ENCODE results near the gene KCNH6.

KCNH6 gene

GRCh38 chr17:63555500-63556156, 32.5 kb downstream of the KCNH6 start:
- no peak for DNase-seq (ENCODE audit: low read depth in 2 of 2)

DNA sequence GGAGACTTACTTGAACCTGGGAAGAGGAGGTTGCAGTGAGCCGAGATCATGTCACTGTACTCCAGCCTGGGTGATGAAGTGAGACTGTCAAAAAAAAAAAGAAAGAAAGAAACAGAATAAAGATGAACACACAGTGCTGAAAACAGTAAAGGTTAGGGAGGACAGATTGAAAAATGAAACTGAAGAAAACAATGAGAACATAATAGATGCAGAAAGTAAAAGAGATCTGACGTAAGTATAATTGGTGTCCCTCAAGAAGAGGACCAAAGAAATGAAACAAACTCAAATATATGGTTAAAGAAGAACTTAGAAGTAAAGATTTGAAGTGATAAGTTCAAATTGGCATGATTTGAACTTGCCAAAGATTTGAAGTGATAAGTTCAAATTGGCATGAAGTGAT, 34.3 kb downstream of the KCNH6 start:
- no peak for DNase-seq (ENCODE audit: low read depth in 2 of 2)

DNA sequence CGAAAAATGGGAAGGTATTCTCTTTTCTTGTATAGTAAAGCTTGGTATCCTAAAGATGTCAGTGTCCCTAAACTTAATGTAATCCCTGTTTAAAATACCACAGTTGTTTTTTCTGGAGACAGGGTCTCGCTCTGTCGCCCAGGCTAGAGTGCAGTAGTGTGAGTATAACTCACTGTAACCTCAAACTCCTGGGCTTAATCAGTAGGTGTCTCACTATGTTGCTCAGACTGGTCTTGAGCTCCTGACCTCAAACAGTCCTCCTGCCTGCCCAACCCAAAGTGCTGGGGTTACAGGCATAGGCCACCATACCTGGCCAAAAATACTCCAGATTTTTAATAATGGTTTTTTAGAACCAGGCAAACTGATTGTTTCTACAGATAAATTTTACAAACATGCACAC, 35.3 kb downstream of the KCNH6 start:
- DNase-seq (ENCODE audit: low read depth in 2 of 2) = no peak

DNA sequence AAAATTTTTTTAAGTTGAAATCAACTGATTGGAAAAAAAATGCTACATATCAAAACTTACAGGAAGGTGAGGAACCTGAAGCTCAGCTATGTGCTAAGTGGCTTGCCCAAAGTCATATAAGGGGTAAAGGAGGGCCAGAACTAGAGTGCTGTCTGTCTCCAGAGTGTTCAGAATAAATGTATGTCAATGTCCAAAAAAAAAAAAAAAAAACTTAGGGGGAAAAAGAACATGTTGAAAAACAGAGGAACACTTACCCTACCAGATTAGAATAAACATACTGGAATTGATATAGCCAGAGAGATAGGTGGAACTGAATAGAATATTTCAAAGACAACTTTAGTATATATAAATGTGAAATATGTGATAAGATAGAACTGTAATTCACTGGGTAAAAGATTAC, 38.7 kb downstream of the KCNH6 start:
- no peak for DNase-seq (ENCODE audit: low read depth in 2 of 2)

GRCh38 chr17:63563339-63563738, 40.2 kb downstream of the KCNH6 start:
- DNase-seq (ENCODE audit: low read depth in 2 of 2) = no peak

- DNase-seq (ENCODE audit: low read depth in 2 of 2) = no peak
Measured at GRCh38 chr17:63564562-63564961, 41.4 kb downstream of the KCNH6 start.

- no peak for DNase-seq (ENCODE audit: low read depth in 2 of 2)
Measured at GRCh38 chr17:63567229-63567628, 44.1 kb downstream of the KCNH6 start.

GRCh38 chr17:63568563-63568962, 45.4 kb downstream of the KCNH6 start:
- DNase-seq (ENCODE audit: low read depth in 2 of 2) = no peak

DNA sequence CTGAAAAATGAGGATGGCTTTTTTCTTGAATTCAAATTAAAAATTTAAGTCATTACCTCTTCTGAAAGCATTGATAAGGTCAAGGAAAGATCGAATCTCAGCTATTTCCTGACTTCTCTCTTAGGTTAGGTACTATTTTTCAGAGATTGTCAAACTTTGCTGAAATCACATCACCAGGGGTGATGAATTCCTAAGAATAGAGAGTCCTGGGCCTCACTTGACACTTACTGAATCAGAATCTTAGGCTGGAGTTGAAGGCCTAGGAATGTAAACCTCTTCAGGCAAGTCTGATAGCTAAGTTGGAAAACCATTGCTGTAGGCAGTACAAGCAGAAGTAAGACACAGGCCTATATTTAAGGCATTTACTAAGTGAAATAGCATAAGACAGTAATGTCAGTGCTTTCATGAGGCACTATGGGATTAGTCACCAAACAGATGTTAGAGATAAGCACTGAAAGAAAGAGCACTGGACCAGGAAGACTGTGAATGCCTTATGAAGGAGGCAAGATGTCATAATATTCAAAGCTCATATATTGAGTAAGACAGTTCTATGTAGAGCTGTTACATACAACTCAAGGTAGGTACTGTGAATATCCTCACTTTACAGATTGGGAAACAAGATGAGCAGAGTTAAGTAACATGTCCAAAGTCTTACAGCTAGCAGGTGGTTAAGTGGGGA, 48.6 kb downstream of the KCNH6 start:
- DNase-seq (ENCODE audit: low read depth in 2 of 2) = no peak

DNA sequence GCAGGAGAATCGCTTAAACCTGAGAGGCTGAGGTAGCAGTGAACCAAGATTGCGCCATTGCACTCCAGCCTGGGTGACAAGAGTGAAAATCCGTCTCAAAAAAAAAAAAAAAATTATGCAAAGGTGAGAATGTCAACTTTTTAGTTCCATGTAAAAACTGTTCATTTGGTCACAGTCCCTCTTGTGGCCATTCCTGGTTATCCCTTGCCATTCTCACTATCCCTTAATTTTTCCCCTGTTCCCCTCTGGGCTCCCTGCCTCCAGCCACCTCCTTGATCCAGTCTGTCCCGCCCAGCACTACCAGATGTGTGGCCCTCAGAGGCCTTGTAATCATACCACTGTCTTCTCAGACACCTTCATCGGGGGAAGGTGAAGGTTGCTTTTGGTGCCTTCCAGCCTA, 50.5 kb downstream of the KCNH6 start:
- DNase-seq (ENCODE audit: low read depth in 2 of 2) = no peak

DNA sequence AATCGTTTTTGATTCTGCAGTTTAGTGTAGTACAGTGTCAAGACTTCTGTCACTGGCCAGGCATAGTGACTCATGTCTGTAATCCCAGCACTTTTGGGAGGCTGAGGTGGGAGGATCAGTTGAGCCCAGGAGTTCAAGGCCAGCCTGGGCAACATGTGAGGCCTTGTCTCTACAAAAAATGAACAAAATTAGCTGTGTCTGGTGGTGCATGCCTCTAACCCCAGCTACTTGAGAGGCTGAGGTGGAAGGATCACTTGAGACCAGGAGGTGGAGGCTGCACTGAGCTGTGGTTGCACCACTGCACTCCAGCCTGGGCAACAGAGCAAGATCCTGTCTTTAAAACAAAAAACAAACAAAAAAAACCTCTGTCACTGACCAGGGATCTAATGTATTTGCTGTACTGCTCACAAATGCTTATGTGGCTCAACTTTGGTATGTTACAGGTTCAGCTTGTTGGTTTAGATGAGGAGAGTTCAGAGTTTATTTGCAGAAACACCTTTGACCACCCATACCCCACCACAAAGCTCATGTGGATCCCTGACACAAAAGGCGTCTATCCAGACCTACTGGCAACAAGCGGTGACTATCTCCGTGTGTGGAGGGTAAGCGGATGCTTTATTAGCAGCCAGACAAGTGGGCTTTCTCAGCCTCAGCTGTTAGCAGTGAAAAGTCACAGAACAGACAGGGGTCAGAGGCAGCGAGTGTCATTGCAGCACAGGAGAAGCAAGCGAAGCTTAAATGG, 55.0 kb downstream of the KCNH6 start:
- no peak for DNase-seq (ENCODE audit: low read depth in 2 of 2)

- no peak for DNase-seq (ENCODE audit: low read depth in 2 of 2)
Measured at GRCh38 chr17:63578769-63579111, 55.6 kb downstream of the KCNH6 start.

DNA sequence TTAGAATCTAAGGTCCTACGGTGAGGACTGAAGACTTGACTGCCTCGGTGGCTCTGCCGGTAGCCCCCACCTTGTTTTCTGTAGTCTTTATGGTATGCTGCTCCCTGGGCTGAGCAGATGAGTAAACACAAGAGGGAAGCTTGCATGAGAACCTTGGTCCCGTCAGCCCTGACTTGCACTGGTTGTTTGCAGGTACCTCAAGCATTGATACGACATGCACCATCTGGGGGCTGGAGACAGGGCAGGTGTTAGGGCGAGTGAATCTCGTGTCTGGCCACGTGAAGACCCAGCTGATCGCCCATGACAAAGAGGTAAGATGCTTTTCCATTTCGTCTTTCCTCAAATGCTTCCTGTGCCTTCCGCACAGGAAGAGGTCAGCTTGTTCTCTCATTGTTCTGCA, 56.5 kb downstream of the KCNH6 start:
- DNase-seq (ENCODE audit: low read depth in 2 of 2) = no peak

DNA sequence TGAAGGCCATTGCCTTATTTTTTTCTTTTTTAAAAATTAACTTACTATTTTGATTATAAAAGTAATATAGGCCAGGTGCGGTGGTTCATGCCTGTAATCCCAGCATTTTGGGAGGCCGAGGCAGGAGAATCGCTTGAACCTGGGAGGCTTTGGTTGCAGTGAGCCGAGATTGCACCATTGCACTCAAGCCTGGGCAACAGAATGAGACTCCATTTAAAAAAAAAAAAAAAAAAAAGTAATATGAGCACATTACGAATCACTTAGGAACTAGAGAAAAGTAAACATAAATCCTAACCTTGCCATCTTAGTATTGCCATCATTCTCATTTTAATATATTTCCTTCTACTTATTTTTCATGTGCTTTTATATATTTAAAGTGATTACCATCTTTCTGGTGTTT, 64.6 kb downstream of the KCNH6 start:
- no peak for DNase-seq (ENCODE audit: low read depth in 2 of 2)

- DNase-seq (ENCODE audit: low read depth in 2 of 2) = no peak
Measured at GRCh38 chr17:63588797-63589196, 65.6 kb downstream of the KCNH6 start.

DNA sequence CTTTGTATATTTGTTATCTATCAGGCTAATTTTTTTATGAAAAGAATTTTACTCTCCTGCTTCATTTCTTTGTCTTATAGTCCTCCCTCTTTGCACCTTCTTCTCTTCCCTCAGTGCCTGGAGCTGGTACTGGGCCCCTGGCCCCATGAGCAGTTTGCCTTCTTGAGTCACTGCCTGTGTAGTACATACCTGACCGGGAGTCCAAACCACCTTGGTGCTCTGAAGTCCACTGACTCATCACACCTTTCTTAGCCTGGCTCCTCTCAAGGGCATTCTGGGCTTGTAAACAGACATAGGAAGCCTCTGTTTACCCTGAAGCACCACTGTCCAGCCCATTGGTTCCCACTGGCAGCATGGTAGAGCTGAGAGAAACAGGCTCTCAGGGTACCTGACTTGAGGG, 66.5 kb downstream of the KCNH6 start:
- no peak for DNase-seq (ENCODE audit: low read depth in 2 of 2)

DNA sequence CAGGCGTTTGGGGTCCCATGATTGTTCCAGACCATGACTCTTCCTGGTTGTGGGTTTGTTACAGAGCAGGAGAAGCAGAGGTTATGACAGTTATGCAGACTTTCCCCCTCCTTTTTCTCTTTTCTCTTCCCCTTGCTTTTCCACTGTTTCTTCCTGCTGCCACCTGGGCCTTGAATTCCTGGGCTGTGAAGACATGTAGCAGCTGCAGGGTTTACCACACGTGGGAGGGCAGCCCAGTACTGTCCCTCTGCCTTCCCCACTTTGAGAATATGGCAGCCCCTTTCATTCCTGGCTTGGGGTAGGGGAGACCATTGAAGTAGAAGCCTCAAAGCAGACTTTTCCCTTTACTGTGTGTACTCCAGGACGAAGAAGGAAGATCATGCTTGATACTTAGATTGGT, 69.6 kb downstream of the KCNH6 start:
- no peak for DNase-seq (ENCODE audit: low read depth in 2 of 2)

DNA sequence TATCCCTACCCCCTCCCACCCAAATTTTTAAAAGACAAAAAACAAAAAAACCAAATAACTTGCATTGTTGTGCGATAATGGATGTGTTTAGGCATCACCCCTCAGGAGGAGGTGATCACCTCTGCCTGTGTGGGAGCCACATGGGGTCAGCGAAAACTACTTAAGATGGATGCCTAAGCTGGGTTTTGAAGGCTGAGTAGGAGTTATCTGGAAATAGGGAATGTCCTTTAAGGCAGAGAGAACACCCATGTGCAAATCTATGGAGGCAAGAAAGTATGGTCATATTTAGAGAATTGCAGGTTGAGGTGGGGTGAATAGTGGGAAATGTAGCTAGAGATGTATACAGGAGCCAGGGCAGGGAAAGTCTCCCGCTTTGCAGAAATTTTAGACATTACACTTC, 72.0 kb downstream of the KCNH6 start:
- DNase-seq (ENCODE audit: low read depth in 2 of 2) = no peak

Data from stimulated activated CD8-positive, alpha-beta memory T cell treated with anti-CD3 and anti-CD28 coated beads, Interleukin-2, amount 100 ng/mL, for 48 hours (primary cell).